Putamen (tissue), 1 donor: ENCODE data around the gene RFC4.
"Not testable (repeated sequence)": the region's sequence is repeated elsewhere in the genome, so short reads cannot be mapped to it uniquely, and the experiment has no call there.

ENCODE experiments used
- DNase-seq: peaks from one replicate; pipeline ENCODE4 v3.0.0-alpha.2; 2016; ENCODE audit warnings: low spot score

RFC4 gene

DNA sequence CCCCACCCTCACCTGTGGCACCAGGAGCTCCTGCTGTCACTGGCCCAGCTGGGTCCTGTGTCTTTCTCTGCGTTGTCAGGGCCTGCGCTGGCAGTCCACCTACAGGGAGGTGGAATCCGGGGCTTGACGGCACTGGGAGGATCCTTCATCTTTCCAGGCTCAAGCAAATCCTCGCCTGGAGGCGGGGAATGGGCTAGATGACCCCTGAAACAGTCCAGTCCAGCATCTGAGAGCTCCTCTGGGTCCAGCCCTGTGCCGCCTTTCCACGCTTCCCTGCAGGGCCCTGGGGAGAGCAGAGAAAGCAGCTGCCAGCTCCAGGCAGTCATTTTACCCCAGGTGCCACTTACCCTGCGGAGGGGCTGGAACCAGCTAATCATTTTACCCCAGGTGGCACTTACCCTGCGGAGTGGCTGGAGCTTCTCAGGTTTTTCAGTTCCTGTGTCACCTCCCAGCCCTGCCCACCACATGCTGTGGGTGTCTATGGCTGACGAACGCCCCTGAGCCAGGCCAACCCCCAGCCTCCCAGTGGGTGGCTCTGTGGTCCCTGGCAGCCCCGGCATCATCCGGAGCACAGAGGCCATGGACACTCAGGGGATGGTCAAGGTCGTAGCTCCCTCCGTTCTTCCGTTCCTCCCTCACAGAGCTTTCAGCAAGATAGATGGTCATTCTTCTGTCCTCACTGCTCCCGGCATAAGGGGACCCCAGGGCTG, 18.3 kb upstream of the RFC4 start:
- DNase-seq: no peak

DNA sequence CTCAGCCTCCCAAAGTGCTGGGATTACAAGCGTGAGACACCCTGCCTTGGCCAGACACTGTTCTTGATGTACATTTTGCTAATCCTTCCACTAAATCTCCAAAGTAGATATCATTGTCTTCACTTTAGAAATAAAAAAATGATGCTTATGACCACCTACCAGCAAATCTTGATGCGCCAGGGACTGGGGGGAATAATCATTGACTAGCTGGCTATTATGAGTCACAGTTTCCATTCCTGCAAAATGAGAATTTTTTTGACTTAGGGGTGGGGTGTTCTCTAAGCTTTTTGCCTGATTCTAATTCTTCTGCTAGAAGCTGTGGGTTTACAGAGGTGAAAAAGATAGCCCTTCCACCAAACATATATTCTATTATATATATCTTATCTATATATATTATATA, 17.1 kb upstream of the RFC4 start:
- no peak for DNase-seq

DNA sequence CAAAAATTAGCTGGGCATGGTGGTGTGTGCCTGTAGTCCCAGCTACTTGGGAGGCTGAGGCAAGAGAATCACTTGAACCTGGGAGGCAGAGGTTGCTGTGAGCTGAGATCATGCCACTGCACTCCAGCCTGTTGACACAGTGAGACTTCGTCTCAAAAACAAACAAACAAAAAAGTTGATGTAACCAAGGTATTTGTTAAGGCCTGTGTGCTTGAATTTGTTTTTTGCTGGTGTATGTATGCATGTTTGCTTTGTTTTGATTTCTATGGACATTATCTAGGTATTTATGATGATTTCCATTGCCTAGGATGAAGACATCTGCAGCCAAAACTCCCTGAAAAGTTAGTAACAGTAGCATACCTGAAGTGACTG, 16.1 kb upstream of the RFC4 start:
- DNase-seq: not testable (repeated sequence)

DNA sequence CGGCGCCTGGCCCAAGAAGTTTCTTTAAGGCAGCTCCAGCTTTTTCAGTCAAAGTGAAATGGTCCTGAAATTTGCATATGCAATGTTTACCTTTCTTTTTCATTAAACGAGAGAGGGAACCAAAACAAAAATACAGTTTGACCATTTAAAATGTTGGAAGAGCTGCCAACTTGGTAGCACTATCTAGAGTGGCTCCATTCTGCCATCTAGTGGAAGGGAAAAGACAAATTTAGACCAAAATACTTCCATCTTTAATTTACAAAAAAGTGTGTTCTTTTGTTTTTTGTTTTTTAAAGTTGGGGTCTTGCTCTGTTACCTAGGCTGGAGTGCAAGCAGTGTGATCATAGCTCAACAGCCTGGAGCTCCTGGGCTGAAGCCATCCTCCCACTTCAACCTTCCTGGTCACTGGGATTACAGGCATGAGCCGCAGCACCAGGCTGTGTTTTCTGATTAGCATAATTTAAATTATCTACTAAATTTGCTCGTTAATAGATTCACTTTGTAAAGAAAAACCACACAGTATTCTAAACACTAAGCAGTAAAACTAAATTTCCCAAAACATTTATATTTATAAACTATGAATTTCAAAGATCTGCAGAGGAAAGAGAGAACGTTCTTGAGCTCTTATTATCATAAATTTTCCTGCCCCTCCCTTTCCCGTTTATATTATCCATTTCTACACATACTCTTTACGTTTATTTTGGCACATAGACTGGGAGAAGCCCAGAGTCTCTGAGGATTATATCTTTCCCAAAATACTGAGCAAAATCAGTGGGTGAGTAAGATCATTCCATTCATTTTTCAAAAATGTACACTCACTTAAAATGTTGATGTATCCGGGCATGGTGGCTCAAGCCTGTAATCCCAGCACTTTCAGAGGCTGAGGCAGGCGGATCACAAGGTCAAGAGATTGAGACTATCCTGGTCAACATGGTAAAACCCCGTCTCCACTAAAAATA, 15.4 kb upstream of the RFC4 start:
- no peak for DNase-seq

DNA sequence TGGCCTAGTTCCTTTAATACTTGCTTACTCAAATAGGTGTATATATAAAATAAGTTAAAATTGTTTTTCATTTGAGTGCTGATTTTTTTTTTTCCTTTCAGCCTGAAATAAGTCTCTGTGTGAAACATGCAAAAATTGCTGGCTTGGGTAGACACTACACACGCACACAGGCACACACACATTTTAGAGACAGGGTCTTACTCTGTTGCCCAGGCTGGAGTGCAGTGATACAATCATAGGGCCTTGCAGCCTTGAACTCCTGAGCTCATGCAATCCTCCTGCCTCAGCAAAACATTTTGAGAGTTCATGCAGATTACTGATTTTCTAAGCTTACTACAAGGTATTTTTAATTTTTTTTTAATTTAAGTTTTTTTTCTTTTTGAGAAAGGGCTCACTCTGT, 12.7 kb upstream of the RFC4 start:
- DNase-seq: no peak

DNA sequence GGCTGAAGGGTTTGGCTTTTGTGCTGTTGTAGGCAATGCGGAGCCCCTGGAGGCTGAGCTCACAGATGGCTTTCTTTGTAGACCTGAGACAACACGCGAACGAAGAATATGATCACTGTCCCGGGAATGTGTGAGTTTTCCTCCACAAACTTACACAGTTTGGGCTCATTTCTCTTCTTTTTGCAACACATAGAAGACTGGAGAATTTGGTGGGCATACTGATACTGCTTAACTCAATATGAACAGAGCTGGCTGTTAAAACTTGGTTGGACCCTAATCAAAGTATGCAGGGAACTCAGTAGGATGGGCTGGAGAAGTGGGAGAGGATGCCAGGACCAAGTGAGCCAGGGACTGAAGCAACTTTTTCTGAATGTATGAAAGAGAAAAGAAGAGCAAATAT, 12.2 kb upstream of the RFC4 start:
- DNase-seq: no peak

DNA sequence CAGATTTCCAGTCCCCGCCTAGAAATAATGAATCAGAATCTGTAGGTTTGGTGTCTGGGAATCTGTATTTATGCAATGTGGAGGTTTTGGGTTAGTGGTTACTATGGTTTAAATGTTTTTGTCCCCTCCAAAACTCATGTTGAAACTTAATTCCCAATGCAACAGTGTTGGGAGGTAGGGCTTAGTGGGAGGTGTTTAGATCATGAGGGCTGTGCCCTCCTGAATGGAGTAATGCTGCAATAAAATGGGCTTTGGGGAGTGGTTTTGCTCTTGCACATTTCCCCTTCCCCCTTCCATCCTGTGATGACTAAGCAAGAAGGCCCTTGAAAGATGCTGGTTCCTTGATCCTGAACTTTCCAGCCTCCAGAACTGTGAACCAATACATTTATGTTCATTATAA, 9.2 kb upstream of the RFC4 start:
- DNase-seq: no peak

DNA sequence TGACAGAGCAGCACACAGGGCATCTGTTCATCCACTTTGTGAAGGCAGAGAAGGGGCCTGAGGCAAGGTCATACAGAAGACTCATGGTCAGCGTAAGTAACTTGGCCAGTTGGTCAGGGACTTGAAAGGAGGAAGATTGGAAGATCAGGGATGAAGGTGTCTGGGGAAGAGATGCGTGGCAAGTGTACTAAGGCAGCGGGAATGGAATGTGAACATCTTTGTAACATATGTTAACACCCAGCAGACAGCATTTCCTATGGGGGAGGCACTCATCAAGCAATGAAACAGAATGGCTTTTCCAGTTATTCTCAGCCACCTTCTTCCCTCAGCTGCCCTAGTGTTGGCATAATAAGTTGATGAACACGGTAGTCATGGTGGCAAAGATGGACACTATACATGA, 7.8 kb upstream of the RFC4 start:
- no peak for DNase-seq

DNA sequence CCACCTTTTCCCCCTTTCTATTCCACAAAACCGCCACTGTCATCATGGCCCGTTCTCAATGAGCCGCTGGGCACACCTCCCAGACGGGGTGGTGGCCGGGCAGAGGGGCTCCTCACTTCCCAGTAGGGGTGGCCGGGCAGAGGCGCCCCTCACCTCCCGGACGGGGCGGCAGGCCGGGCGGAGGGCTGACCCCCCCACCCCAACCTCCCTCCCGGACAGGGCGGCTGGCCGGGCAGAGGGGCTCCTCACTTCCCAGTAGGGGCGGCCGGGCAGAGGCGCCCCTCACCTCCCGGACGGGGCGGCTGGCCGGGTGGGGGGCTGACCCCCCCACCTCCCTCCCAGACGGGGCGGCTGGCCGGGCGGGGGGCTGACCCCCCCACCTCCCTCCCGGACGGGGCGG, 5.0 kb upstream of the RFC4 start:
- not testable (repeated sequence) for DNase-seq

DNA sequence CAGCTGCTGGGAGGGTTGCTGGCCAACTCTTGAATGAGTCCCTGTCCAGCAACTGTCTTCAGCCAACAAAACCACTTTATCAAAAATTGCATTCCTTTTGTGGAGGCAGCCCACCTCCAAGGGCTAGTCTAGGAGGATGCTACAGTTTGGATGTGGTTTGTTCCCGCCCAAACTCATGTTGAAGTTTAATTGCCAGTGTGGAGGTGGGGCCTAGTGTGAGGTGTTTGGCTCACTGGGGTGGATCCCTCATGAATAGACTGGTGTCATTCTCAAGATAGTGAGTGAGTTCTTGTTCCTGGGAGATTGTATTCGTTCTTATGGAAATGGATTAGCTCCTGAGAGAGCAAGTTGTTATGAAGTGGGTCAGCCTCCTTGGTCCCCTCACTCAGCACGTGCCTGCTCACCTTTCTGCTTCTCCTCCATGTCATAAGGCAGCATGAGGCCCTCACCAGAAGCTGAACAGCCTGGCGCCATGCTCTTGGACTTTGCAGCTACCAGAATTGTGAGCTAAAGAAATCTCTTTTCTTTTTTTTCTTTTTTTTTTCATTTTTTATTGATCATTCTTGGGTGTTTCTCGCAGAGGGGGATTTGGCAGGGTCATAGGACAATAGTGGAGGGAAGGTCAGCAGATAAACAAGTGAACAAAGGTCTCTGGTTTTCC, 4.2 kb upstream of the RFC4 start:
- no peak for DNase-seq

DNA sequence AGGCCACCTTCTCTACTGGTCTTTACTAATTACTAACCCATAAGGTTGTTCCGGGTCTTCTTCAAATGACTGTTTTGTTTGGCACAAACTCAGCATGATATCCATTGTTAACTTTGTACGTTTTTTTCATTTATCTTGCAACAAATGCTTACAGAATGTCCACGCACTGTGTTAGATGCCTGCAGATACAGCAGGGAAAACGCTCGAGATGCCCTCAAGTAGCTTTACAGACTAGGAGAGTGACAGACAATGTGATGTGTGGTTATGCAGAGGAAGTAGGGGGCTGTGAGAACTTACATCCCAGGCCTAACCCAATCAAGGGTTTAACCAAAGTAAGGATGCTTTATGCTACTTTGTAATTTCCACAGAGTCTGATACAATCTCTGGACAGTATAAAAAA, 949 bp upstream of the RFC4 start:
- no peak for DNase-seq

DNA sequence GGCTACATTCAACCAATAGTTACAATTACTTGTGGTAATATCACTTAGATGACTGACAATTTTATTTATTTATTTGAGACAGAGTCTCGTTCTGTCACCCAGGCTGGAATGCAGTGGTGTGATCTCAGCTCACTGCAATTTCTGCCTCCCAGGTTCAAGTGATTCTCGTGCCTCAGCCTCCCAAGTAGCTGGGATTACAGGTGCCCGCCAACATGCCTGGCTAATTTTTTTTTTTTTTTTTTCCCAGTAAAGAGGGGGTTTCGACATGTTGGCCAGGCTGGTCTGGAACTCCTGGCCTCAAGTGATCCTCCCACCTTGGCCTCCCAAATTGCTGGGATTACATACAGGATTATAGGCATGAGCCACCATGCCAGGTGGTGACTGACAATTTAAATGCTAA, 2.8 kb downstream of the RFC4 start:
- DNase-seq: not testable (repeated sequence)

DNA sequence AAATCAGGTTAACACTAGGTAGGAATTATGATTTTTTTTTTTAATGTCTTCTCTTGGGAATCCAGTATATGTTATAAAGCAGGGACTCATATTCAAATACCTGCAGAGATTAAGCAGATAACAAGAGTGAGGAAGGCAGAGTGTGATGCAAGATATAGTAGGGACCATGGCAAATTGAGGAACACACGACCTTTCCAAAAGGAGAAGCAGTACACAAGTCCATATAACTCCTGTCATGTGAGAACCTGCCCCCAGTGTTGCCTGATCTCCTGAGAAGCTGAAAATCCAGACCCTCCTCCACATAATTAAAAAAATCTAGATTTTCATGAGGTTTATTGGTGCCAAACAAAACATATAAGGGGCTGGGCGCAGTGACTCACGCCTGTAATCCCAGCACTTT, 3.6 kb downstream of the RFC4 start:
- no peak for DNase-seq

DNA sequence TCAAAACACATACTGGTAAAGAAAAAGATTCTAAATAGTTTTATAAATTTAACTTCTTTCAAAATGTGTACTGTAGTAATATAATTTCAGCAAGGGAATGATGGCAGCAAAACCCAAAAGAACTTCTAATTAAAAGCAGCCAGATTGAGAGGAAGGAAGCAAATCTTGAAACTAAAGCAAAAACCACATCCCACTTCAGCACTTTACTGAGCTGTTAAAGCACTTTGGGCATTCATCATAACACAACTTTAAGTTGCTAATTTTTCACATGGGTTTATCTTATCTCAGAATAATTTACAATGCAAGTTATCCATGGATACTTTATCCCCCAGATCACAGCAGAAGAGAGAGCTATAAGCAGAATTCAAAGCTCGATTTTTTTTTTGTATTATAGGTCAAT, 6.0 kb downstream of the RFC4 start:
- DNase-seq: no peak

DNA sequence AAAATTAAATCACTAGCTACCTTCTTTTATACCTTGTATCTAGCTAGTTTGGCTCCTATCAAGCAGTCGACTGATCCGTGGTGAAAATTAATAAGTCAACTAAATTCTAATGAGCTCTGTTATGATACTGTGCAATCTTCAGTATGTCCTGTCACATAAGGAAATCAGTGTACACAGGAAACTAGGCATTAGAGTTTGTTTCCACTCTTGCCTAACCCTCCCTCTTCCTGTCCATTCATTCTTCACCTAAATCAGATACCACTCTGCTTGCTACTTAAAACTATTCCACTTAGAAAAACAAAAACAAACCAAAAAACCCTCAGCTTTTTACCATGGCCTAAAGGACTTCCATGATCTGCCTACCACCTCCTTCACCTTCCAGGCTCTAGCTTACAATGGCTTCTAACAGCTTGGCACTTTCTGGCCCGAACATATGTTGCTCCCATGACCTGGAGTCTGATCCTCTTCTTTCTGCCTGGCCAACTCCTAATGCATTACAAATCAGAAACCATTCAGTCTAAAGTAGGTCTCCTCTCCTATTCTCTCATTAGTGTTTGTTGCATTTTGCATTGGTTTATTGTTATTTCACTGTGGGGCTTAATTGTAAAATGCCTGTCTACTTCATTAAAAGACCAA, 7.9 kb downstream of the RFC4 start:
- no peak for DNase-seq

DNA sequence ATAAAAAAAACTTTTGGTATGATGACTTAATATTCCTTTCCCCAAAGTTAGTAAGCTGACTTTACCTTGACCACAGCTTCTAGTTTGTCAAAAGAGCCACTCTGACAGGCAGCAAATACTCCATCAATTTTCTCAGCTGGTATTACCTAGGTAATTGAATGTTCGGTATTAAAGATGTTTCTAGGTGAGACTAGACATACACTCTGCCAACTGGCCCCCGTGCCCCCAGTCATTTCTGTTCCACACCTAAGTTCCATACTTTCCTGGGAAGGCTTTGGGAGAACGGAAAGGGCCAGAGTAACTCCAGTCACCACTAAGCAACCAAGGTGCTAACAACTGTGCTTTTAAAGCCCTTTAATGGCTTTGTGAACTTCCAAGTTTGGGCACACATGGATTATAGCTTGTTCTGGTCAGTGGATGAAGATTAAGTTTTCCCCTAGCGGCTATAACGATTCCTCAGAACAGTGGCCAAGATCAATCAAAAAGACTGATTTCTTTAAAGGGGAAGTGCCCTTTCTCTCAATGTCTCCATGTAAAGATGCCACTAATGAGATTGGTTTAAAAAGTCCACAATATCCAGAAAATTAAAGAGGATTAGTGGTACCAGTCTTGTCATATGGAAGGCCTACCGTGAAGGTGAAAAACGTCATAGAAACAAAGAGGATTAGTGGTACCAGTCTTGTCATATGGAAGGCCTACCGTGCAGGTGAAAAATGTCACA, 15.9 kb downstream of the RFC4 start:
- no peak for DNase-seq

DNA sequence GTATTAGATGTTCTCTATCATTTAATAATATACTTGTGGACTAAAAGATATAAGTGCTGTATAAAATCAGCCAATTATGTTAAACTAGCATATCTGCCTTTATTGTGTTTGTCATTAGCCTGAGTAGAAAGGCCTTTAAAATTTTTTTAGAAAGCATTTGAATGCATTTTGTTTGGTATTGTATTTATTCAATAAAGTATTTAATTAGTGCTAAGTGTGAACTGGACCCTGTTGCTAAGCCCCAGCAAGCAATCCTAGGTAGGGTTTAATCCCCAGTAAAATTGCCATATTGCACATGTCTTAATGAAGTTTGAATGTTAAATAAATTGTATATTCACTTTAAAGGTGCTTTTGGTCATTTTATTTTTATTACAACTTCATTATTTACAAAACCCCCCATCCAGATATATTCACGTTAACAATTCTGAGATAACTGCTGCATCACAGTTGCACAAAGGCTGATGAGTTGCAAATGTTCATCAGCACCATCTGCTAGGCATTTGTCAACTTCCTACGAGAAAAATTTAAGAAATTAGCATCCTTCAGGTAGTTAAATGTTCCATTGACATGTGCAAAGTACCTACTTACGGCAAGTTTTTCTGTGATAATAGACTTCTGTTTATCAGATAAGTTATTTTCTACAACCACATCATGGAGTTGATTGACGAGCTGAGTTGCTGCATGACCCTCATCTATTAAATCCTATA, 16.6 kb downstream of the RFC4 start:
- no peak for DNase-seq

DNA sequence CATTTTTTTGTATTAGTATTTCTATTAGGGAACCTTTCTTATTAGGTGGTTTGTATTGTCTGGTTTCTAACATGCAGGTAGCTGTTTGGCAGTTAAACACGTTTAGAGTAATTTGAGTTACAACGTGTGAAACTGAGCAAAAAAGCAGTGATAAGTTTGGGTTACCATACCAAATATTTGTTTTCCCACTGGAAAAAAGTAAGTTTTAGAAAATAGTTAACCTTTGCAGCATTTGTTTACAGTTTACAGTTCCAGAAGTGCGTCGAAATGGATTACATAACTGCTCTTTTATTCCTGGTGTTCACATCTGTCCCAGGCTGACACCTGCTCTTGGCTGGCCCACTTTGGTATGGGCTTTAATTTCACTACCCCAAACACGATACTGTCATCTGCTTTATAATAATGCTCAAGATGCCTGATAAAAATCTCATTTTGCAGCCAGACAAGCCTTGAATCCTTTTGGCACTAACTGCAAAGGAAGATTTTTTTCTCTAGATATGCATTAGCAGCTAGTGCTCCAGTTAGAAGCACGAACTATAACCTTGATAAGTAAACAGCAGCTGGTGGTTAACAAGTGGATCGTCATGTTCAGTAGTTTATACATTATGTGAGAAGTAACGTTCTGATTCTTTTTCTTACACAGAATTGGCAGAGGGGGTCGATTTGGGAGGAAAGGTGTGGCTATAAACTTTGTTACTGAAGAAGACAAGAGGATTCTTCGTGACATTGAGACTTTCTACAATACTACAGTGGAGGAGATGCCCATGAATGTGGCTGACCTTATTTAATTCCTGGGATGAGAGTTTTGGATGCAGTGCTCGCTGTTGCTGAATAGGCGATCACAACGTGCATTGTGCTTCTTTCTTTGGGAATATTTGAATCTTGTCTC, 17.6 kb downstream of the RFC4 start:
- no peak for DNase-seq

DNA sequence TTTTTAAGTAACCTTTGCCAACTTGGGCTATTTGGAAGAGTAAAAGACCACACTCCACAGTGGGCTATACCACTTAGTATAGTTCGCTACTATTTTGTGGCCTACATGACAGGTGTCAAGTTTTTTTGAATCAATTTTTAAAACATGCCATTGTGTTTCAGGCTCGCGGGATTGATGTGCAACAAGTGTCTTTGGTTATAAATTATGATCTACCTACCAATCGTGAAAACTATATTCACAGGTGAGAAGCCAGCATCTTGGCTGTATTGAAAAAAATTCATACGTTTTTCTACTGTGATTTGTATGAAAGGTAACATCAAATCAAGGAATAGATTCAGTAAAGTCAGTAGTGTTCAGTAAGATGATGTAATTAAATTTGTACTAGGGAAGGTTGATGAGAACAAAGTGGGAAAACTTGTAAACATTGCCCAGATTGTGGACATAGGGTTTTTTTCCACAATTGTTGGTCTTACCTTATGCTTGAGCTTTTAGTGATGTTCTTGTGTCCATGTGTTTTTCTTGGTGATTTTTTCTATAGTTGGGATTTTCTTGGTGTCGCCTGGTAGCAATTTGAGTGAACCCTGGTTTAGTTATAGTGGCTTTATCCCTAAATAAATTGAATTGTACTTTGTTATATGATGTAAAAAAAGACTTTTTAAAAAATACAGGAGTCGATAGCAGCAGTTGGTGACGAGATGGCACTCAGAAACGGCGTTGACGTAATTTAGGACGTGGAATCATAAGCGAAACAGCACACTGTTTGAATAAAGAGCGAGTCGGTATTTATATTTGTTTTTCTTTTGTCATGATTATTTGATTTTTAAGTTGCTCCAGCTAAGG, 18.4 kb downstream of the RFC4 start:
- DNase-seq: no peak
